HL-60 (cell line): ENCODE results near the gene MID1.

Experiments
- GABPA ChIP-seq: IDR thresholded peaks from 2 replicates; pipeline ENCODE4 v1.6.1; 2012; ENCODE audit warnings: low read depth
- POLR2AphosphoS5 ChIP-seq: IDR thresholded peaks from 2 replicates; pipeline ENCODE4 v1.6.1; 2012; ENCODE audit warnings: low read depth
- SPI1 ChIP-seq: IDR thresholded peaks from 2 replicates; pipeline ENCODE4 v1.6.1; 2012; ENCODE audit warnings: low read depth, mild to moderate bottlenecking, borderline replicate concordance
- TF ChIP-seq, protein P1 (sequence below): IDR thresholded peaks from one replicate; pipeline ENCODE4 v1.5.1; 2011; ENCODE audit warnings: low read length, control low read depth, inconsistent platforms; ENCODE audit not compliant: insufficient read depth
- TF ChIP-seq, protein P2 (sequence below): IDR thresholded peaks from 2 replicates; pipeline ENCODE4 v1.6.1; 2012; ENCODE audit warnings: low read depth; ENCODE audit not compliant: insufficient replicate concordance

DNA sequence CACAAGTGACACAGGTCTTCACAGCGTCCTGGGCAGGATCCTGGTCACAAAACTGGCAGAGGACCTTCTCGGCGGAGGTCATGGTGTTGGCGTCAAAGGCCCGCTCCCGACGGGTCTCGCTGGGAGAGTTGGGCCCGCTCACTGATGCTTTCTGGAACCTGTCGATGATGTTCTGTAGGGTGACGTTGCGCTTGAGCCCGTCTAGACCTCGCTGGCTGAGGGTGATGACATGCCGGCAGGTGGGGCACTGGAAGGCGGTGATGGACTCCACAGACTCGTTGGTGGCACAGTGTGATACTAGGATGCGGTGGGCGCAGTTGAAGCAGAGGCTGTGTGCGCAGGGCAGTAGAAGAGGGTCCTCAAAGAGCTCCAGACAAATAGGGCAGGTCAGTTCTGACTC is 53.2 kb downstream of the MID1 start:
- TF ChIP-seq, protein P1, sequence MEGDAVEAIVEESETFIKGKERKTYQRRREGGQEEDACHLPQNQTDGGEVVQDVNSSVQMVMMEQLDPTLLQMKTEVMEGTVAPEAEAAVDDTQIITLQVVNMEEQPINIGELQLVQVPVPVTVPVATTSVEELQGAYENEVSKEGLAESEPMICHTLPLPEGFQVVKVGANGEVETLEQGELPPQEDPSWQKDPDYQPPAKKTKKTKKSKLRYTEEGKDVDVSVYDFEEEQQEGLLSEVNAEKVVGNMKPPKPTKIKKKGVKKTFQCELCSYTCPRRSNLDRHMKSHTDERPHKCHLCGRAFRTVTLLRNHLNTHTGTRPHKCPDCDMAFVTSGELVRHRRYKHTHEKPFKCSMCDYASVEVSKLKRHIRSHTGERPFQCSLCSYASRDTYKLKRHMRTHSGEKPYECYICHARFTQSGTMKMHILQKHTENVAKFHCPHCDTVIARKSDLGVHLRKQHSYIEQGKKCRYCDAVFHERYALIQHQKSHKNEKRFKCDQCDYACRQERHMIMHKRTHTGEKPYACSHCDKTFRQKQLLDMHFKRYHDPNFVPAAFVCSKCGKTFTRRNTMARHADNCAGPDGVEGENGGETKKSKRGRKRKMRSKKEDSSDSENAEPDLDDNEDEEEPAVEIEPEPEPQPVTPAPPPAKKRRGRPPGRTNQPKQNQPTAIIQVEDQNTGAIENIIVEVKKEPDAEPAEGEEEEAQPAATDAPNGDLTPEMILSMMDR, result no peak
- TF ChIP-seq, protein P2, sequence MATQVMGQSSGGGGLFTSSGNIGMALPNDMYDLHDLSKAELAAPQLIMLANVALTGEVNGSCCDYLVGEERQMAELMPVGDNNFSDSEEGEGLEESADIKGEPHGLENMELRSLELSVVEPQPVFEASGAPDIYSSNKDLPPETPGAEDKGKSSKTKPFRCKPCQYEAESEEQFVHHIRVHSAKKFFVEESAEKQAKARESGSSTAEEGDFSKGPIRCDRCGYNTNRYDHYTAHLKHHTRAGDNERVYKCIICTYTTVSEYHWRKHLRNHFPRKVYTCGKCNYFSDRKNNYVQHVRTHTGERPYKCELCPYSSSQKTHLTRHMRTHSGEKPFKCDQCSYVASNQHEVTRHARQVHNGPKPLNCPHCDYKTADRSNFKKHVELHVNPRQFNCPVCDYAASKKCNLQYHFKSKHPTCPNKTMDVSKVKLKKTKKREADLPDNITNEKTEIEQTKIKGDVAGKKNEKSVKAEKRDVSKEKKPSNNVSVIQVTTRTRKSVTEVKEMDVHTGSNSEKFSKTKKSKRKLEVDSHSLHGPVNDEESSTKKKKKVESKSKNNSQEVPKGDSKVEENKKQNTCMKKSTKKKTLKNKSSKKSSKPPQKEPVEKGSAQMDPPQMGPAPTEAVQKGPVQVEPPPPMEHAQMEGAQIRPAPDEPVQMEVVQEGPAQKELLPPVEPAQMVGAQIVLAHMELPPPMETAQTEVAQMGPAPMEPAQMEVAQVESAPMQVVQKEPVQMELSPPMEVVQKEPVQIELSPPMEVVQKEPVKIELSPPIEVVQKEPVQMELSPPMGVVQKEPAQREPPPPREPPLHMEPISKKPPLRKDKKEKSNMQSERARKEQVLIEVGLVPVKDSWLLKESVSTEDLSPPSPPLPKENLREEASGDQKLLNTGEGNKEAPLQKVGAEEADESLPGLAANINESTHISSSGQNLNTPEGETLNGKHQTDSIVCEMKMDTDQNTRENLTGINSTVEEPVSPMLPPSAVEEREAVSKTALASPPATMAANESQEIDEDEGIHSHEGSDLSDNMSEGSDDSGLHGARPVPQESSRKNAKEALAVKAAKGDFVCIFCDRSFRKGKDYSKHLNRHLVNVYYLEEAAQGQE, result no peak
- TF ChIP-seq POLR2AphosphoS5 (no peak), GABPA (no peak), SPI1 (no peak)
